Urinary bladder (tissue), 4 donors: ENCODE results near the gene MGST3. TPM values are rescaled to one million over a fixed set of nuclear protein-coding genes. Genes with fewer than 3 reads are reported as not detected.
"Not testable (repeated sequence)": the region's sequence is repeated elsewhere in the genome, so short reads cannot be mapped to it uniquely, and the experiment has no call there.

Experiments used
- DNase-seq: peaks from one replicate; pipeline ENCODE4 v3.0.0-alpha.2; 2015; ENCODE audit errors: extremely low spot score
- H3K27ac ChIP-seq: one replicate; pipeline ENCODE4 v1.5.1; 2013; ENCODE audit warnings: low read depth, mild to moderate bottlenecking, moderate library complexity
- H3K36me3 ChIP-seq: one replicate; pipeline ENCODE4 v1.6.1; 2013; ENCODE audit warnings: mild to moderate bottlenecking, moderate library complexity; ENCODE audit not compliant: insufficient read depth
- H3K4me1 ChIP-seq: one replicate; pipeline ENCODE4 v1.6.1; 2013; ENCODE audit warnings: mild to moderate bottlenecking, moderate library complexity; ENCODE audit not compliant: insufficient read depth
- H3K4me3 ChIP-seq: one replicate; pipeline ENCODE4 v1.5.1; 2013; ENCODE audit warnings: low read depth, low read length
- WGBS: extraction: QIAGEN DNeasy Blood & Tissue Kit; methylation state at CpG from one replicate; pipeline ENCODE4 v1.1.7; 2013; 5-methylcytosine and 5-hydroxymethylcytosine counted together
- polyA plus RNA-seq: library from polyadenylated mRNA; stranded (reverse); fragments of 200-250 nt; gene quantifications from one replicate; pipeline ENCODE4 v1.2.3, GENCODE V29; 2013
- total RNA-seq: library from RNA; depleted of rRNA; stranded (reverse); fragments of >200 nt; gene quantifications from one replicate; pipeline ENCODE4 v1.2.3, GENCODE V29; 2014
- donor health status: healthy with polysubstance abuse.
- donor health status: healthy.

MGST3 gene
- total and polyA plus RNA-seq, 2 donors = 166 to 208 TPM

- H3K27ac ChIP-seq, H3K4me1 ChIP-seq, DNase-seq, H3K4me3 ChIP-seq, H3K36me3 ChIP-seq: not testable (repeated sequence)
- 93% methylated on average over 4 of the region's 4 CpGs for WGBS
Measured at GRCh38 chr1:165680773-165681172, 49.7 kb downstream of the MGST3 start.

- 2% methylated on average over 1 of the region's 1 CpG for WGBS
- Histone ChIP-seq H3K36me3 (peaks cover 2% of the 10 kb centered on the region), H3K27ac (no peak overlapping the region), H3K4me1 (no peaks in the 10 kb centered on the region), H3K4me3 (no peak overlapping the region)
- DNase-seq = no peak
Measured at GRCh38 chr1:165683848-165684485, 52.9 kb downstream of the MGST3 start.

- no peak for DNase-seq
- peaks cover 2% of the 10 kb centered on the region for H3K36me3 ChIP-seq
- no peak overlapping the region for H3K27ac ChIP-seq
- no peaks in the 10 kb centered on the region for H3K4me1 ChIP-seq
- 87% methylated on average over 6 of the region's 6 CpGs for WGBS
- H3K4me3 ChIP-seq = no peak overlapping the region
Measured at GRCh38 chr1:165686121-165686970, 55.3 kb downstream of the MGST3 start.

GRCh38 chr1:165686971-165687433, 56.0 kb downstream of the MGST3 start:
- H3K4me3 ChIP-seq = no peak overlapping the region
- no peak overlapping the region for H3K27ac ChIP-seq
- DNase-seq = no peak
- WGBS = 91% methylated on average over 2 of the region's 2 CpGs
- no peaks in the 10 kb centered on the region for H3K4me1 ChIP-seq
- no peaks in the 10 kb centered on the region for H3K36me3 ChIP-seq

GRCh38 chr1:165688046-165688445, 57.0 kb downstream of the MGST3 start:
- H3K36me3 ChIP-seq = no peaks in the 10 kb centered on the region
- DNase-seq = no peak
- no peaks in the 10 kb centered on the region for H3K4me1 ChIP-seq
- no peak overlapping the region for H3K4me3 ChIP-seq
- no peak overlapping the region for H3K27ac ChIP-seq
- WGBS = 97% methylated on average over 5 of the region's 5 CpGs

GRCh38 chr1:165695031-165695430, 64.0 kb downstream of the MGST3 start:
- no peaks in the 10 kb centered on the region for H3K36me3 ChIP-seq
- no peaks in the 10 kb centered on the region for H3K4me1 ChIP-seq
- DNase-seq = no peak
- no peak overlapping the region for H3K4me3 ChIP-seq
- WGBS = 63% methylated on average over 7 of the region's 7 CpGs
- no peak overlapping the region for H3K27ac ChIP-seq

- no peak overlapping the region for H3K4me3 ChIP-seq
- DNase-seq = peak; percentile 48
- no peaks in the 10 kb centered on the region for H3K36me3 ChIP-seq
- no peaks in the 10 kb centered on the region for H3K4me1 ChIP-seq
- no peak overlapping the region for H3K27ac ChIP-seq
- 4% methylated on average over 2 of the region's 2 CpGs for WGBS
Measured at GRCh38 chr1:165696625-165697100, 65.6 kb downstream of the MGST3 start.

- H3K27ac ChIP-seq = no peak overlapping the region
- H3K4me3 ChIP-seq = peak overlapping the region; percentile 64
- no peaks in the 10 kb centered on the region for H3K4me1 ChIP-seq
- H3K36me3 ChIP-seq = no peaks in the 10 kb centered on the region
- WGBS = 37% methylated on average over 8 of the region's 8 CpGs
- no peak for DNase-seq
Measured at GRCh38 chr1:165697491-165697880, 66.5 kb downstream of the MGST3 start.

- peak; percentile 66 for DNase-seq
- WGBS = under 1% methylated on average over 65 of the region's 65 CpGs
- Histone ChIP-seq H3K4me3 (peak within 1 kb of the TSS; percentile 64), H3K27ac (peak within 1 kb of the TSS; percentile 93), H3K36me3 (no peaks in the 10 kb centered on the region), H3K4me1 (no peaks in the 10 kb centered on the region)
Measured at GRCh38 chr1:165697881-165698760, 67.1 kb downstream of the MGST3 start, which contains the start of gene ALDH9A1. Gene ALDH9A1 (minus strand): TSS chr1:165698562. CDS start chr1:165698558, 4 bp downstream.

- Histone ChIP-seq H3K36me3 (no peaks in the 10 kb centered on the region), H3K27ac (peak overlapping the region; percentile 6), H3K4me1 (no peaks in the 10 kb centered on the region), H3K4me3 (peak overlapping the region; percentile 64)
- no peak for DNase-seq
- under 1% methylated on average over 7 of the region's 7 CpGs for WGBS
Measured at GRCh38 chr1:165698761-165699052, 67.7 kb downstream of the MGST3 start.

- 74% methylated on average over 3 of the region's 3 CpGs for WGBS
- H3K4me3 ChIP-seq = no peak overlapping the region
- no peak overlapping the region for H3K27ac ChIP-seq
- no peaks in the 10 kb centered on the region for H3K36me3 ChIP-seq
- no peak for DNase-seq
- no peaks in the 10 kb centered on the region for H3K4me1 ChIP-seq
Measured at GRCh38 chr1:165699577-165699976, 68.5 kb downstream of the MGST3 start.

- not testable (repeated sequence) for DNase-seq, H3K27ac ChIP-seq, H3K4me3 ChIP-seq, H3K36me3 ChIP-seq, H3K4me1 ChIP-seq
- whole genome bisulfite sequencing = 88% methylated on average over 7 of the region's 7 CpGs
Measured at GRCh38 chr1:165701922-165702321, 70.9 kb downstream of the MGST3 start.

- Histone ChIP-seq H3K27ac (no peak overlapping the region), H3K4me1 (no peaks in the 10 kb centered on the region), H3K36me3 (no peaks in the 10 kb centered on the region), H3K4me3 (no peak overlapping the region)
- no peak for DNase-seq
- 82% methylated on average over 2 of the region's 2 CpGs for WGBS
Measured at GRCh38 chr1:165703648-165704047, 72.6 kb downstream of the MGST3 start.
